Inferior parietal cortex (tissue), 1 donor: ENCODE data around the gene ZDHHC14.

ENCODE experiments used
- DNase-seq: peaks from one replicate; pipeline ENCODE4 v3.0.0-alpha.2; 2016; ENCODE audit errors: extremely low spot score

The ZDHHC14 gene

DNA sequence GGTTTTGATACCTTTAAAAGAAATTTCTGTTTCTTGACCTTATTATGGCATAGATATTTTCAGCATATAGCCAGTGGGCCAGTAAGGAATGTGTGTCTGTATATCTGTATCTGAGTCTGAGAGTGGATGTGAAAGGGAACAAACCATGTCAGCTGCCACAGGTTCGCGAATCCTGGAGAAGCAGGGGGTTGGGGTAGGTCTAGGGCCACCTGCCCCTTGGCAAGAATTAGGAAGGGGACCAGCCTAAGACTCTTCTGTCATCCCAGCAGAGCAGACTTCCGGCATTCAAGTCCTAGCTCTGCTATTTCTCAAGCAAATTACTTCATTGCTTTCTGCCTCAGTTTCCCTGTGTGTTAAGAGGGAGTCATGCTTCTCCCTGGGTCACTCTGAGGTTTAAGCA, 261.7 kb downstream of the ZDHHC14 start:
- no peak for DNase-seq

DNA sequence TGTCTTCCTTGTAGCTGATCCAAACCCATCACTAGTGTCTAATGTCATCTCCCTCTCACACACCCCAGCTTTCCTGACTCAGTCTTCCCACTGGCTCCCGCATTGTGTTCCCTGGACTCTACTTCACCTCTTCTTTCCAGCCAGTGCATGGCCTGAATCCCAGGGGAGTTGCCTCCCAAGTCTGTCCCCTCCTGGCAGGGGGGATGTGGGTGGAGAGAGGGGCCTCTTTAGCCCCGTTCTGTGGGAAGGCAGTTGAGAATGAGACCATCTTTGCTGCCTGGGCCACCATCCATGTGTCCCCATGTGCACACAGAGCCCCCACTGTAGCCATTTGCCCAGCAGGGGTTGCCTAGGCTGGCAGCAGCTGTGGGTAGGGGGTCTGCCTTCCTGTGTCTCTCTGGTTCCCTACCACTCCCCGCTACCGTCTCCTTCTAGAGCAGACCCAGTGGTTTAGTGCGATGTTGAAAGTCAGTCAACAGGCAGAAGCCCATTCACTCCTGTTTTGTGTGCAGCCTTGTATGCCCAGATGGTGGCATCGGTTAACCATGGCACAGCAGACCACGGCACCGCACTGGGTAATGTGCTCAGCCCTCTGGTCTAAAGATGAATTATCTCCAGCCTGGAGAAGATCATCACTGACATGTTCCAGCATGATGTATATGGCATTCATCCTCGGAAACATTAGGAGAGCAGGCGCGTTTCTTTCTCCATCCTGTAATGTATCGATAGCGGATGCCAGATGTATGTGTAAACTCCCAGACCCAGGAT, 263.2 kb downstream of the ZDHHC14 start:
- DNase-seq: no peak

DNA sequence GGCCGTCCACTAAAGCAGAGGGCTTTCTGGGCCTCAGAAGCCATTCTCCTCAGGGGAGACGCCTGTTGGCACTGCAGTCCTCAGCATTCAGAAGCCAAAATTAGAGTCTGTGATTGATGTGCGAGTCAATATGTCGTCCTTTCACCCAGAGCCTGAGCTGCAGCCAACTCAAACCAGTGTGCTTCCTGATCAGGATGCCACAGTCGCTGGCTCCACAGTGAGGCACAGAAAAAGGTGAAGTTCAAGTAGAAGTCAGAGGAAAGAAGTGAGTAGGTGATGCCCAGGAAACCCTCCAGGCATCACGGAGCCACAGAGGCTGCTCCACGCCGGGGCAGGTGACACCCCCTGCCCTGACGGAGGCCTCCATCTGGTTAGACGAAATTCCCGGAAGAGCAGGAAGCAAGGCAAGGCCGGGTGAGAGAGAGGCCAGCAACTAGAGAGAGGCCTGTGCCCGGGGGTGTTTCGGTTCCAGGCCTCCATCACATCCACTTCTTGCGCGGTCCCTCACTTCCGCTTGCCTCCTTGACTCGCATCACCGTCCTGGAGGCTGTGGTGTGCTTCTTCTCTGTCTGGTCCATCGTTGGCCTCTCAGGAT, 264.3 kb downstream of the ZDHHC14 start:
- DNase-seq: no peak

DNA sequence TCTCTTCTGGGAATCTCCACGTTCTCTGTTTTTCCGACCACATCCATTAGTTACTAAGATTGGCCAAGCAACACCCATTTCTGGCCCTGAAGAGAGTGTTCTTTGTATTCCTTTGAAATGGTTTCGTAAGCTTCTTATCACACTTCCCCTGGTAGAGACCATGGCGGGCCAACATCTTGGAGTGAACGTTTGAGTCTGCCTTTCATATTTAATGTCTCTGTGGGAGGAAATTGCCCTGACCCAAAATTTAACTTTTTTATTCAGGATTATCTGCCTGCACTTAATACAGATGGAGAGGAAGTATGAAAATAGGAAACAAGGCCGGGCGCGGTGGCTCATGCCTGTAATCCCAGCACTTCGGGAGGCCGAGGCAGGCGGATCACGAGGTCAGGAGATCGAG, 265.0 kb downstream of the ZDHHC14 start:
- DNase-seq: no peak

DNA sequence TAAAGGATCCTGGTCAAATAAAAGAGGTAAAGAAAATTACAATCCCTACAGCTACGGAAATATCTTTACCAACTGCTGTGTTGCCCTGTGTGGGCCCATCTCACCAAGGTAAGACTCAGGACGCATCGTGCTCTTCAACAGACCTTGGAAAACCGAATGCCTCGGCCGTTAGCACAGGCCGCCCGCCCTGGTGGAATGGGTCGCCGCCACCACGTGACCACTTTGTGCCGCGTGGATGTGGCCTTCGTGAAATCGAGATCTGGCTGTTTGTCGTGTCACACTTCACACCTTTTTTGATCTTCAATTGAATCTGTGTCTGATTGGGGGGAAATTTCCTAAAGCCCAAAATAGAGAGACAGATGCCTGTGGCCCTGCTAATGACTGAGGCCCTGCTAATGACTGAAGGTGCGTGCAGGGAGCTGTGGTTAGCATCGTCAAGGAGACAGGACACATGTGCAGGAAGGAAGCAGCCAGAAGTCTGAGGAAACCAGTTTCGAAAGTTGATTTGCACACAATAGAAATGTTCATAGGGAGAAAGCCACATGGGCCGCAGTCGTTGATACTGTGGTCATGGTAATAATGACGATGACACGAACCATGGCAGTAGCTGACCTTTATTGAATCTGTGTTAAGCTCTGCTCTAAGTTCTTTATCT, 266.4 kb downstream of the ZDHHC14 start:
- no peak for DNase-seq

DNA sequence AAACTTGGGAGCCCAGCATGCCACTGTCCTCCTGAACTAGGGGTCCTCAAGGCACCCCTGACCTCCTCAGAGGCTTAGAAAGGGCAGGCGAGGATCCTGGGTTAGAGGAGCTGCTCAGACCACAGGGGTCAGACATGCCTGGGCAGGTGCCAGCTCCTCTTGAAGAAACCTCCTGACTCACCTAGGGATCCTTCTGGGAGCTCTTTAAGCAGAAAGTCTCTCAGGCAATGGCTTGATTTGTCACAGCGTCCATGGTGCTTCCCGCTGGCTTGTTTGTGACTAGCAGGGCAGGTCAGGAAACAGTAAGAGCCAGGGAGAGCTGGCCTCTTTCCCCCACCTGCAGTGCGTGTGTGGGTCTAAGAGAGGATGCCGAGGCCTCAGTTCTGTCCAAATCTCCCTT, 267.6 kb downstream of the ZDHHC14 start:
- DNase-seq: no peak

DNA sequence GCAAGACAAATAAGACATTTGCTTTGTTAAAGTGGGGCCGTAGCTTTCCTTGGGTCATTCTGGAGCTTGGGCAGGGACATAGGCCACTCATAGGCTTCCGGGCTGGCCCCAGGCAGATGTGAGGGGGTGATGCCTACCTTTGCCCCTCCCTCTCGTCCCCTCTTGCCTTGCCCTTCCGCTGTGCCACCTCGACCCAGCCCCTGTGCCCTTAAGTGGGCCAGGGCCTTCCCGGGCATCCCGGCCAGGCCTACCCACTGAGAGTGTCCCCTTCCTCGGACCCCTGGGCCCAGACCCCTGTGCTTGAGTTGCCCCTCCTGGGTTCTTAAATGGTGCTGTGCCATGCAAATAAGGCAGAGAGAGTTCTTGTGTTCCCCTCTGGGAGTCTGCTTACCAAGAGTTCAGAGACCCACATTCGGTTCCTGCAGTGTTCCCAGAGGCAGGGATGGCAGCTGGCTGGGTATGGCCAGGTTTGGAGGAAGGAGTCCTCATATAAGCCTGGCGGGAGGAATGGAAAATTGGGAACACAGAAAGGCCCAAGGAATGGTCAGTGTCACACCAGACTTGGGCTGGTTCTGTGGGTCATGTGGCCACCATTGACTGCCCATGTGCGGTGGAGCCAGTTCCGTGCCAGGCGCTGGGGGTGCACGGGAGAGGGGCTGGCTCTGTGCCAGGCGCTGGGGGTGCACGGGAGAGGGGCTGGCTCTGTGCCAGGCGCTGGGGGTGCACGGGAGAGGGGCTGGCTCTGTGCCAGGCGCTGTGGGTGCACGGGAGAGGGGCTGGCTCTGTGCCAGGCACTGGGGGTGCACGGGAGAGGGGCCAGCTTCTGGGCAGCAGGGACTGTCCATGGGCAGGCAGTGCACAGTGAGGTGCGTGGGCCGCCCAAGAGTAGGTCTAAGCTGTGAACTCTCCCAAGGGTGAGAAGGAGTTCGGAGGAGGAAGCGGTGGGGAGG, 268.6 kb downstream of the ZDHHC14 start:
- DNase-seq: no peak

DNA sequence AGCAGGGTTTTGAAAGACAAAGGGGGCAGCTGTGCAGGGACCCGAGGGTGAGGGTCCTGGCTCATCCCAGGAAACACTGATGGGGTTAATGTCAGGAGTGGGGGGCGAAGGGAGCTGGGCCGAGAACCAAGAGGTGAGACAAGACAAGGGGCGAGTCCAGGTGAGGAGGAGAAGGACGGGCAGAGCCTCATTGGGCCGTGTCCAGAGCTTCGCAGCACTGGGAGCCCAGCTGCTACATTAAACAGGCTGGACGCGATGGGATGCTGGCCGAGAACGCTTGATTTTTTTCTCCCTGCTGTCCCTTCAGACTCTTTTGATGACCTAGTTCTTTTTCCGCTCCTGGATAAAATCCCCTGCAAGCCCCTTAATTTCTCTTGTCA, 269.3 kb downstream of the ZDHHC14 start:
- no peak for DNase-seq

DNA sequence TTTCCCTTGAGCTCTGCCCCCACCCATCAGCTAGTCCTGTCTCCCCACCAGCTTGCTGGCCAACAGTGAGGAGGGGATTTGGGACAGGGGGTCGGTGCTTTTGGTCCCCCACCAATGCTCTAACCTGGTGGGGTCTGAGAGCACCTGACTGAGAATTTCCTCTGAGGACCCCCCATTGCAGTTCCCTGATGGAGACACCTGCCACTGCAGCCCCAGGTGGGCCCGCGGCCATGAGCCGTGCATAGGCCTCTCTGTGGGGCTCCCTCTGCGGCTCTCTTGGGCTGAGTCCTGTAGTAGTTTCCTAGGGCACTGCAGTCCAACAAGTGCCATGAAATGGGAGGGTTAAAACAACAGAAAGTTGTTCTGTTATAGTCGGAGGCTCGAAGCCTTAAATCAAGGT, 269.8 kb downstream of the ZDHHC14 start:
- DNase-seq: no peak

DNA sequence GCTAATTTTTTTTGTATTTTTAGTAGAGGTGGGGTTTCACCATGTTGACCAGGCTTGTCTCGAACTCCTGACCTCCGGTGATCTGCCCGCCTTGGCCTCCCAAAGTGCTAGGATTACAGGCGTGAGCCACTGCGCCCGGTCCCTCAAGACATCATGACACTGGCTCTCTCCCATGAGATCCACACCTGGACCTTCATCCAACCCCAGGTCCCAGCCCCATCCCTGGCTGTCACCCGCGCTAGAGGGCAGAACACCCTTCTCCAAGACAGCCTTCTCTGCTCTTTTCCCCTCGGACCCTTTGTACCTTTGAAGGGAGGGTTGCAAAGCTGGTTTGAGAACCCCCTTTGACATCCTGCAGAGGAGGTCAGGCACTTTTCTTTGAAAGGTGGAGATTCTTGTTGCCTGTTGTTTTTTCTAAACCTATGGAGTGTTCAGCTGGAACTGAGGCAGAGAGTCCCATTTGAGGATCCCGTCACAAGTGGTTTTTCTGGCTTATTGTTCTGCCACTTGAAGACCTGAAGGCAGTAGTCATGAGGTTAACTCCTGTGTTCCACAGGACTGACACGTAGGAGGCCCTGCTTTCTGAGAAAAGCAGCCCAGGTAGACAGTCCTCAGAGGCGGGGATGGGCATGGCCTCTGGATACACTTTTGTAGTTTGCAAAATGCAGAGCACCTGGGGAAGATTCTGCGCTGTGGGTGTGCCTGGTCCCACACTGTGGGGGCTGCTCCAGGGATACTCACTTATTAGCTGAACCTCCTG, 270.9 kb downstream of the ZDHHC14 start:
- no peak for DNase-seq

DNA sequence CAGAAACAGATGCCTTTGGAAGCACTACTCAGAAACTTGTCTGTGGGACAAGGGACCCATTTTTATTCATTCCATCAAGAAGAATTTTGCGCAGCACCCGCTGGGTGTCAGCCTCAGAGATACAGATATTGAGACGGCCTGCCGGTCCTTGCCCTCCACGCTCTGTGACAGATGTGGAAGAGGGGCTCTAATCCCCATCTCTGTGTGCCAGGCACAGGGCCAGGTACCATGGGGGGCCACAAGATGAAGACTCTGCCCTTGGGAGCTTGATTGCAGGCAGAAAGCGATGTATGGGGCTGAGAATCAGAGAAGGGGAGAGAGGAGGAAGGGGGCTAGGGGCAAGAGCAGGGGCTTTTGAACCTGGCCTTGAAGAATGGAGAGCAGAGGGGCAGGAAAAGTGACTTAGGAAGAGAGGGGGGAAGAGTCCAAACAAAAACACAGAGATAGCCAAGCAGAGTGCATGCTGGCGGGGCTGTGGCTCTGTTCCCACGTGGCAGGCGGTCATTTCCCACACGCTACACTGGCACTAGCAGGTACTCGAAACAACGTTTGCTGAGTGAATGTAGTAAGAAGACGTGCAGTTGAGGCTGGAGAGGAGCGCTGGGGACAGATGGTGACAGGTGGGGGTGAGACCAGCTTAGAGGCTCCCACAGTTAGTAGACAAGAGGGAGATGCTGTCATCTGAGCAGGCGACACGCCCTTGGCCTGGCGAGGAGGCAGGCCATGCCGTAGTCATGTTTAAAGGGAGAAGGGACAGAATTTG, 271.8 kb downstream of the ZDHHC14 start:
- no peak for DNase-seq

DNA sequence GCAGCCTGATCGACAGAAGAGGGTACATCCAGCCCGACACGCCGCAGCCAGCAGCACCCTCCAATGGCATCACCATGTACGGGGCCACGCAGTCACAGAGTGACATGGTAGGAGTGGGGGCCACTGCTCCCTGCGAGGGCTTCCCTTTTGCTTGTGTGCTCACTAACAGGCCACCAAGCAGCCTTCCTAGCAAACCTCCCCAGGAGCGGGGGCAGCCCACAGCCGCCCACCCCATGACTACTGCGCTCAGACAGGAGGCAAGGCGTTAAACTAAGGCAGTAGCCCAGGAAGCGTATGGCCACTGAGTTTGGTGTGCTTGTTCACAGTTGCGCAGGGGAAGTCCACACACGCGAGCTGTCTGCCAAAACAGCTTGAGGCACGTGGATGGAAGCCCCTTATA, 272.5 kb downstream of the ZDHHC14 start:
- DNase-seq: no peak

DNA sequence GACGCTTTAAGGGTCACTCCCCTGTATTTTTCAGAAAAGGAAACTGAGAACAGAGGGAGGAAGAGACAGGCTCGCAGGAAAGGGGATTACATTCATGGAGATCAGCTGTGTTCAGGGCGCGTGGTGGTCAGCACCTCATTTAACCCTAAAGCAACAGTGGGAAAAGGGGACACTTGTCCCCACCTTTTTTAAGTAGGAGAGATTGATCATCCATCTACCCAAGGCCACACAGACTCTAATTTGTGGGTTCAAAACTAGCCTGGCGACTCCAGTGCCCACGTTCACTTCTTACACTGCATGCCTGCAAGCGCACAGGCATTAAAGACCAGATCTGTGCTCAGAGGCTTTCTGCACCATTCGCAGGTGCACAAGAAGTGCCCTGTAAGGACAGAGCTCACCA, 274.1 kb downstream of the ZDHHC14 start:
- no peak for DNase-seq

DNA sequence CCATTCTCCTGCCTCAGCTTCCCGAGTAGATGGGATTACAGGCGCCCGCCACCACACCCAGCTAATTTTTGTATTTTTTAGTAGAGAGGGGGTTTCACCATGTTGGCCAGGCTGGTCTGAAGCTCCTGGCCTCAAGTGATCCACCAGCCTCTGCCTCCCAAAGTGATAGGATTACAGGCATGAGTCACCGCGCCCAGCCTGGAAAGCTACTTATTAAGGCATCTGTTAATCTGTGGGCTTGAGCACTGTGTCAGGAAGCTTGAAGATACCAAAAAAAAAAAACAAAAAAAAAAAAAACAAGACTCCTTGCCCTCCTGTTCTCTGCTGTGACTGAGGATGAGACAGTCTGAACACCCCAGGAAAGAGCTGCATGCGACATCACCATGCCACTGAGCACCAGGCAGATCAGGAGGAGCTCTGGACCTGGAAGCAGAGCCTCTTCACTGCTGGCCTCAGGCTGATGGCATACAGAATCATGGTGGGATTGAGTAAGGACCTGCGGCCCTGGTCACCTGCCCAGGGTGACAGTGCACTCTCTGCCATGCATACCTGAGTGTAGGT, 275.5 kb downstream of the ZDHHC14 start:
- DNase-seq: no peak

DNA sequence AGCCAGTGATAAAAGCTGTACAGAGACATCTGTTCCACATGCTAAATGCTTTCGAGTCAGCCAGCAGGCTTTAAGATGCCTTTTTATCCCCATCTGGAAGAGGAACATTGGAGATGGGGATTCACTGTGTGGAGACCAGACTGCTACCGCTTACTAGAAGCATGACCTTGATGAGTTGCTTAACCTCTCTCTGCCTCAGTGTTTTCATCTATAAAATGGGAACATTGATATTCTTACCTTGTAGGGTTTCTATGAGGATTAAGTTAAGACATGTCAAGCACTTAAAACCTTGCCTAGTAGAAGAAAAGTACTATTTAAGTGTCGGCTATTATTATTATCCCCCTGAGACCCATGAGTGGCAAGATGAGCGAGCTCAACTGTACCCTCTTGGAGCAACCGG, 276.8 kb downstream of the ZDHHC14 start:
- no peak for DNase-seq

DNA sequence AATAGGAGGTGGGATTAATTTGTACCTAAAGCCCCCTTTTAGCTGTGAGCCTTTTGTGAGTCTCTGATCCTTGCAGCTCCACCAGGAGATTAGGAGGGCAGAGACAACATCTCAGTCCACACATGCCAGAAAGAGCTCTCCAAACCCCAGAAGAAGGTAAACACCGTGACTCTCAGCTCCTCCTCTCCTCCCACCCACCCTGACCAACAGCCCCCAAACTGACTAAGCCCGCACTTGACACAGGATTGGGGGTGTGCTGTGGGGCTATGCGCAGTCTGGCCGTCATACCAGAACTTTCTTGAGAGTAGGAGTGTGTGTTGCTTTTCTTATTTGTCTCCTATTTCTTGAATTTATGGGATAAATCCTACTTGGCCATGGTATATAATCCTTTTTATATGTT, 277.3 kb downstream of the ZDHHC14 start:
- no peak for DNase-seq

DNA sequence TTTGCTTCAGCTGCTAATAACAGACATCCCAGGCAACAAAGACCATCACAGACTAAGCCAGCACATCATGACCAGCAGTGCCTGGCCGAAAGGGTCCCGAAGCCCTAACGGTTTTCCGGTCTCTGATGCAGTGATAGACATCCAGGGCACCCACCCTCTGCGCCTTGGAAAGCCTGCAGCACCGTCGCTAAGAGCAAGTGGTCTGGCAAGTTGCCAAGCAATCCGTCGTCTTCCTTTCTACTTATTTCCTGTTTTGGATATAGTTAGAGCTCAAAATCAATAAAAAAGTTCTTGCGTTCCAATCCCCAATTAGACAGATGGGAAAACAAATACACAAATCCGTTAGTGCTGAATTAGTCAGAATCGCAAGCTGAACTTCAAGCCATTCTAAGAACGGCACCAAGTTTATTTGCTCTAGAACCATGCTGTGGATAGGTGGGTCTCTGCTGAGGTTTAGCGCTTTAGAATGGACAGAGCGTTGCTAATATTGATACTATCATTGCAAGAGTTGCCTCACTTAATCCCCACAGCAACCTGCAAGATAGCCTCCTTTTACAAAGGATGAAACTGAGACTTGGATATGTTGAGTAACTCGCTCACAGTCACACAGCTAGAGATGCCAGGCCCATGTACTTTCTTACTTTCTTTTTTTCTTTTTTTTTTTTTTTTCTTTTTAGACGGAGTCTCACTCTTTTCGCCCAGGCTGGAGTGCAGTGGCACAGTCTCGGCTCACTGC, 278.7 kb downstream of the ZDHHC14 start:
- no peak for DNase-seq

DNA sequence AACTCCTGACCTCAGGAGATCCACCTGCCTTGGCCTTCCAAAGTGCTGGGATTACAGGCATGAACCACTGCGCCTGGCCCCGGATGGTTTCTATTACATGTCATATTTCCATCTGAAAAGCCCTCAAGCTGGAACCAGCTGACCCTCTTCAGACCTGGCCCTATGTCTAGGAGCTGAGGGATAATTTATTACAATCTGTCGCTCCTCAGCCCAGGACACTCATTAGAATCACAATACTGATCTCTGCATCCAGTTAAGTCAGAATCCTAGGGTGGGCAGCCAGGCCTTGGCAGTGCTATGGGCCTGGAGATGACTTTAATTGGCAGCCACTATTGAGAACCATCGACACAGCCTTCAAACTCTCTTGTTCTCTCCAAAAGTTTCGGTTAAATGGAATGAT, 279.4 kb downstream of the ZDHHC14 start:
- DNase-seq: no peak

DNA sequence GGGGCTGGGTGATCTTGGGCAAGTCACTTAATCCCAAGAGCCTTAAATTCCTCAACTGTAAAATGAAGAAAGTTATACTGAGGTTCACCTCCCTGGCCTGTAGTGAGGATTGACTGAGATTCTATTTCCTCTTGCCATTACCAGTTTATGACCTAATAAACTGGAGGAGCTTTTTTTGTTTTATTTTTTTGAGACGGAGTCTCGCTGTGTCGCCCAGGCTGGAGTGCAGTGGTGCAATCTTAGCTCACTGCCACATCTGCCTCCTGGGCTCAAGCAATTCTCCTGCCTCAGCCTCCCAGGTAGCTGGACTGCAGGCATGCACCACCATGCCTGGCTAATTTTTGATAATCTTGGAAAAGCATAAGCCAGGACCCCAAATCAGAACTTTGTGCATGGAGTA, 280.7 kb downstream of the ZDHHC14 start:
- DNase-seq: no peak

DNA sequence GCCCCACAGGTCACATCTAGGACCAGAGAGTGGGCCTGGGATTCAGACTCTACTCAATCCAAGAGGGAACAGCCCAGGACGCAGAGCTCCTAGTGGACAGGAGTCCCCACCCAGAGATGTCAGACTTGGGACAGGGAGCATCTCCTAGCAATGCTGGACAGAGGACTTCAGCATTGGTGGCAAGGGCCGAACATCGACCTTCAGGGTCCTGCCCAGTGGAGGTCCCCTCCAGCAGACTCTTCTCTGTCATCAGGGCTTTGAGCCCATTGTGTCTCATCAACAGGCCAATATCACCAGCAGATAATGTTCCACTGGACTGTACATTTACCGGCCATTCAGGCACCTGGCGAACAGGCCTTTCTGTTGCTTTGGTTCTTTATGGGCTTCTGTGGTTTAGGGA, 282.3 kb downstream of the ZDHHC14 start:
- DNase-seq: no peak
